A549 (cell line): ENCODE measurements around the gene SPECC1L. TPM values are rescaled to one million over a fixed set of nuclear protein-coding genes. Genes with fewer than 3 reads are reported as not detected.

ENCODE experiments used
- ATAC-seq, 2 experiments: fragments of 200-7000 bp in 1 of 2; fragments of >200 bp in 1 of 2; cut with Nextera tagmentation in 1 of 2; cut with Tn5 transposase in 1 of 2; 3 replicates each; pipeline versions ENCODE4 v1.8.0 to v1.9.1; 2018 to 2020; ENCODE audit warnings: mild to moderate bottlenecking in 1 of 2, moderate library complexity in 1 of 2
- CTCF ChIA-PET: fragments of 300-600 bp; sonication (Branson Sonifier 250); formaldehyde crosslinking; extraction: SDS; loops from one replicate; lab custom pipeline; 2021; ENCODE audit warnings: antibody characterized with exemption, inconsistent platforms; lab: Yijun Ruan, JAX
- POLR2A ChIA-PET: fragments of 350-600 bp; formaldehyde crosslinking; extraction: SDS; loops from one replicate; lab custom pipeline; 2021; ENCODE audit warnings: antibody characterized with exemption, inconsistent platforms; lab: Yijun Ruan, JAX
- DNase-seq, 2 experiments: peaks; one replicate each; pipeline versions ENCODE4 v3.0.0 to v3.0.0-alpha.2; 2011 to 2016; ENCODE audit warnings: low read depth in 1 of 2, low spot score in 1 of 2
- FAIRE-seq: peaks from 2 replicates; lab custom pipeline; 2011; peaks lifted over from hg19 to GRCh38; lab: Jason Lieb, UNC
- H3K27ac ChIP-seq, 2 experiments: fragments of >200 bp; sonication (Bioruptor Twin); formaldehyde crosslinking; 3 replicates each; pipeline ENCODE4 v1.5.1; 2016 to 2017
- H3K4me1 ChIP-seq: fragments of >200 bp; sonication (Bioruptor Twin); formaldehyde crosslinking; 3 replicates; pipeline ENCODE4 v1.6.1; 2016
- H3K4me2 ChIP-seq: fragments of >200 bp; sonication (Bioruptor Twin); formaldehyde crosslinking; 3 replicates; pipeline ENCODE4 v1.6.1; 2016
- H3K4me3 ChIP-seq: fragments of >200 bp; sonication (Bioruptor Twin); formaldehyde crosslinking; 3 replicates; pipeline ENCODE4 v1.5.1; 2016
- H3K9me3 ChIP-seq: fragments of >200 bp; sonication (Bioruptor Twin); formaldehyde crosslinking; 3 replicates; pipeline ENCODE4 v1.6.1; 2016
- ATOH8 ChIP-seq: fragments of 250-450 bp; sonication (Bioruptor Pico); IDR thresholded peaks from 2 replicates; pipeline ENCODE4 v1.5.0; 2020; ENCODE audit warnings: low read depth, mild to moderate bottlenecking, moderate library complexity
- EHF ChIP-seq: fragments of 250-450 bp; sonication (Bioruptor Pico); IDR thresholded peaks from 2 replicates; pipeline ENCODE4 v1.5.0; 2020; ENCODE audit warnings: mild to moderate bottlenecking
- ESRRA ChIP-seq: fragments of 150-350 bp; IDR thresholded peaks from 2 replicates; pipeline ENCODE4 v1.6.1; 2014; ENCODE audit warnings: mild to moderate bottlenecking, low read length, borderline replicate concordance
- FOSB ChIP-seq: fragments of 250-450 bp; sonication (Bioruptor Pico); IDR thresholded peaks from 2 replicates; pipeline ENCODE4 v1.5.0; 2020; ENCODE audit warnings: mild to moderate bottlenecking, moderate library complexity
- GATA3 ChIP-seq: IDR thresholded peaks from 2 replicates; pipeline ENCODE4 v1.6.1; 2012; ENCODE audit warnings: borderline replicate concordance
- HES2 ChIP-seq: fragments of >200 bp; sonication (Bioruptor Twin); formaldehyde crosslinking; IDR thresholded peaks from 2 replicates; pipeline ENCODE4 v1.6.1; 2016
- HOXB5 ChIP-seq: fragments of 250-450 bp; sonication (Bioruptor Pico); IDR thresholded peaks from 2 replicates; pipeline ENCODE4 v1.5.0; 2020; ENCODE audit warnings: mild to moderate bottlenecking, moderate library complexity
- JUNB ChIP-seq: fragments of >200 bp; sonication (Bioruptor Twin); formaldehyde crosslinking; IDR thresholded peaks from 2 replicates; pipeline ENCODE4 v1.6.1; 2016
- NR3C1 ChIP-seq: fragments of >200 bp; sonication (Bioruptor Twin); formaldehyde crosslinking; IDR thresholded peaks from 3 replicates; pipeline ENCODE4 v1.6.1; 2017
- PBX3 ChIP-seq: IDR thresholded peaks from 2 replicates; pipeline ENCODE4 v1.6.1; 2012
- PHF8 ChIP-seq: fragments of 200-600 bp; sonication (generic); IDR thresholded peaks from 2 replicates; pipeline ENCODE4 v1.6.1; 2016; ENCODE audit warnings: low read depth, mild to moderate bottlenecking, antibody characterized with exemption, moderate library complexity, borderline replicate concordance
- POLR2A ChIP-seq: IDR thresholded peaks from 2 replicates; pipeline ENCODE4 v1.6.1; 2012; ENCODE audit warnings: mild to moderate bottlenecking, low read length
- POLR2AphosphoS2 ChIP-seq: conservative IDR thresholded peaks from 2 replicates; pipeline ENCODE4 v1.6.1; 2012; ENCODE audit warnings: low read length, improper control_type of control experiment, inconsistent platforms
- RAD21 ChIP-seq, 2 experiments: fragments of >200 bp in 1 of 2; sonication (Bioruptor Twin) in 1 of 2; formaldehyde crosslinking in 1 of 2; IDR thresholded peaks in 1 of 2; conservative IDR thresholded peaks in 1 of 2; 2 replicates in 1 of 2; 3 replicates in 1 of 2; pipeline ENCODE4 v1.6.1; 2012 to 2018; ENCODE audit warnings: inconsistent platforms in 1 of 2
- RARB ChIP-seq: fragments of 250-450 bp; sonication (Bioruptor Pico); IDR thresholded peaks from 2 replicates; pipeline ENCODE4 v1.8.0; 2021; ENCODE audit warnings: mild to moderate bottlenecking, moderate library complexity
- REST ChIP-seq: fragments of 200-600 bp; sonication (generic); IDR thresholded peaks from 2 replicates; pipeline ENCODE4 v1.6.1; 2016; ENCODE audit warnings: antibody characterized with exemption, mild to moderate bottlenecking, moderate library complexity
- RNF2 ChIP-seq: fragments of 200-600 bp; sonication (generic); IDR thresholded peaks from 2 replicates; pipeline ENCODE4 v1.6.1; 2016; ENCODE audit warnings: low read depth, mild to moderate bottlenecking, antibody characterized with exemption, moderate library complexity, borderline replicate concordance
- SMC3 ChIP-seq: fragments of >200 bp; sonication (Bioruptor Twin); formaldehyde crosslinking; IDR thresholded peaks from 3 replicates; pipeline ENCODE4 v1.6.1; 2018; ENCODE audit warnings: inconsistent platforms
- ZNF302 ChIP-seq: fragments of 250-450 bp; sonication (Bioruptor Pico); IDR thresholded peaks from 2 replicates; pipeline ENCODE4 v1.9.0; 2021; ENCODE audit warnings: inconsistent platforms, mild to moderate bottlenecking, moderate library complexity
- ZSCAN20 ChIP-seq: fragments of 250-450 bp; sonication (Bioruptor Pico); IDR thresholded peaks from 2 replicates; pipeline ENCODE4 v1.8.0; 2022; ENCODE audit warnings: mild to moderate bottlenecking, moderate library complexity
- WGBS: methylation state at CpG from one replicate; pipeline ENCODE4 v1.1.6; 2017; ENCODE audit errors: missing lambda C conversion rate; 5-methylcytosine and 5-hydroxymethylcytosine counted together
- polyA plus RNA-seq, 4 experiments: library from polyadenylated mRNA; depleted of rRNA in 3 of 4; stranded (reverse); fragments of >200 nt; fragmentation: RNase III in 1 of 4; extraction: RNeasy Plus Mini Kit Qiagen cat#74134 plus additional on column Dnase treatment in 1 of 4; gene quantifications; 2 replicates in 3 of 4; 3 replicates in 1 of 4; pipeline ENCODE4 v1.2.3, GENCODE V29; 2011 to 2017

Gene SPECC1L
- polyA plus RNA-seq, 2 of the 4 experiments (the other 2 are of a cell fraction): 14.8 to 25.2 TPM

GRCh38 chr22:24330636-24331035 lies 60.0 kb downstream of the SPECC1L start:
- no peak overlapping the region for H3K4me3 ChIP-seq
- ChIA-PET POLR2A (no interaction called here), CTCF (interaction anchor here (1.6 kb wide), 1 partner anchor 172 kb away, joined by 5 read pairs; no protein-coding TSS in a partner anchor)
- no peak for DNase-seq
- WGBS: 43% methylated on average over 1 of the region's 1 CpG
- no peak overlapping the region for H3K4me2 ChIP-seq
- no peaks in the 10 kb centered on the region for H3K4me1 ChIP-seq
- no peak for FAIRE-seq
- H3K27ac ChIP-seq: no peak overlapping the region
- no peak for ATAC-seq
- TF ChIP-seq POLR2A: no peak
- TF ChIP-seq PBX3: no peak
- TF ChIP-seq ESRRA: no peak
- no peak for TF ChIP-seq HOXB5
- H3K9me3 ChIP-seq: no peaks in the 10 kb centered on the region

- no peak overlapping the region for H3K4me2 ChIP-seq
- no peak overlapping the region for H3K4me3 ChIP-seq
- 86% methylated on average over 3 of the region's 3 CpGs for whole genome bisulfite sequencing
- no peak for TF ChIP-seq REST
- ChIA-PET POLR2A (no interaction called here), CTCF (interaction anchor here (0.6 to 1.2 kb wide), 2 partner anchors 9 to 566 kb away, joined by 3 to 5 read pairs; no protein-coding TSS in a partner anchor)
- H3K27ac ChIP-seq: no peak overlapping the region
- FAIRE-seq: no peak
- H3K9me3 ChIP-seq: no peaks in the 10 kb centered on the region
- ATAC-seq: no peak
- no peaks in the 10 kb centered on the region for H3K4me1 ChIP-seq
- DNase-seq: no peak
Observed at GRCh38 chr22:24331468-24332440, 61.1 kb downstream of the SPECC1L start.

- no peak for FAIRE-seq
- POLR2A ChIA-PET: no interaction called here
- DNase-seq: no peak
- no peaks in the 10 kb centered on the region for H3K9me3 ChIP-seq
- no peak for ATAC-seq
- H3K27ac ChIP-seq: no peak overlapping the region
- H3K4me2 ChIP-seq: no peak overlapping the region
- H3K4me1 ChIP-seq: no peaks in the 10 kb centered on the region
- CTCF ChIA-PET: interaction anchor here (0.9 to 1.2 kb wide), 2 partner anchors 7 to 188 kb away, joined by 3 to 5 read pairs; no protein-coding TSS in a partner anchor
- WGBS: 90% methylated on average over 2 of the region's 2 CpGs
- no peak overlapping the region for H3K4me3 ChIP-seq
- TF ChIP-seq NR3C1 (no peak), RARB (CRISPR knock-in tag) (no peak), RAD21 (conservative IDR thresholded peaks at IDR 0.05 in 1 of 2, IDR thresholded peaks at IDR 0.05 in 1 of 2) (no peak), GATA3 (no peak), PHF8 (no peak), ZNF302 (CRISPR knock-in tag) (no peak)
- TF ChIP-seq, all 56 proteins: peak for 0
Observed at GRCh38 chr22:24333301-24333700, 62.7 kb downstream of the SPECC1L start.

GRCh38 chr22:24335496-24335895 lies 64.9 kb downstream of the SPECC1L start:
- no peak overlapping the region for H3K4me2 ChIP-seq
- H3K4me1 ChIP-seq: no peaks in the 10 kb centered on the region
- 77% methylated on average over 1 of the region's 1 CpG for WGBS
- no peak overlapping the region for H3K27ac ChIP-seq
- no peak for ATAC-seq
- no peak overlapping the region for H3K4me3 ChIP-seq
- no peaks in the 10 kb centered on the region for H3K9me3 ChIP-seq
- FAIRE-seq: no peak
- ChIA-PET POLR2A (no interaction called here), CTCF (interaction anchor here (0.7 to 1.4 kb wide), 3 partner anchors 10 to 186 kb away, joined by 3 to 4 read pairs (median 3); no protein-coding TSS in a partner anchor)
- DNase-seq: no peak
- TF ChIP-seq ATOH8: no peak
- no peak for TF ChIP-seq SMC3
- TF ChIP-seq ZSCAN20 (CRISPR knock-in tag): no peak
- no peak for TF ChIP-seq POLR2AphosphoS2
- no peak for TF ChIP-seq JUNB
- no peak for TF ChIP-seq FOSB (CRISPR knock-in tag)
- no peak for TF ChIP-seq HES2
- no peak for TF ChIP-seq RNF2
- no peak for TF ChIP-seq EHF (CRISPR knock-in tag)
- TF ChIP-seq ESRRA: no peak
